GM23248 (cell line): ENCODE data around the gene RANGAP1. TPM values are rescaled to one million over a fixed set of nuclear protein-coding genes. Genes with fewer than 3 reads are reported as not detected.
A peak's percentile ranks its signal among the peaks of the same experiment; 100 is the strongest.
"Not testable (repeated sequence)": the region's sequence is repeated elsewhere in the genome, so short reads cannot be mapped to it uniquely, and the experiment has no call there.

Source experiments
- DNase-seq: peaks from one replicate; pipeline ENCODE4 v3.0.0-alpha.2; 2015
- H2AFZ ChIP-seq: fragments of 200-600 bp; sonication (generic); 2 replicates; pipeline ENCODE4 v1.6.1; 2016; ENCODE audit warnings: antibody characterized with exemption
- H3F3A ChIP-seq: fragments of 200-600 bp; sonication (generic); 2 replicates; pipeline ENCODE4 v1.6.1; 2016; ENCODE audit warnings: mild to moderate bottlenecking, antibody characterized with exemption, mixed run types; ENCODE audit not compliant: insufficient read depth
- H3K27ac ChIP-seq: fragments of 200-600 bp; sonication (generic); 2 replicates; pipeline ENCODE4 v1.5.1; 2016; ENCODE audit warnings: mild to moderate bottlenecking
- H3K27me3 ChIP-seq: fragments of 200-600 bp; sonication (generic); replicated peaks from 2 replicates; pipeline ENCODE4 v1.6.1; 2016; ENCODE audit warnings: mild to moderate bottlenecking; ENCODE audit not compliant: insufficient read depth
- H3K36me3 ChIP-seq: fragments of 200-600 bp; sonication (generic); 2 replicates; pipeline ENCODE4 v1.6.1; 2016; ENCODE audit warnings: low read depth, mild to moderate bottlenecking
- H3K4me1 ChIP-seq: fragments of 200-600 bp; sonication (generic); 2 replicates; pipeline ENCODE4 v1.6.1; 2016; ENCODE audit warnings: mild to moderate bottlenecking; ENCODE audit not compliant: insufficient read depth
- H3K4me2 ChIP-seq: fragments of 200-600 bp; sonication (generic); one replicate; pipeline ENCODE4 v1.6.1; 2016; ENCODE audit warnings: mild to moderate bottlenecking; ENCODE audit not compliant: unreplicated experiment
- H3K4me3 ChIP-seq: fragments of 200-600 bp; sonication (generic); 2 replicates; pipeline ENCODE4 v1.5.1; 2016; ENCODE audit warnings: mild to moderate bottlenecking
- H3K79me2 ChIP-seq: fragments of 200-600 bp; sonication (generic); 2 replicates; pipeline ENCODE4 v1.6.1; 2016; ENCODE audit warnings: mild to moderate bottlenecking; ENCODE audit not compliant: insufficient read depth
- H3K9ac ChIP-seq: fragments of 200-600 bp; sonication (generic); 2 replicates; pipeline ENCODE4 v1.6.1; 2016; ENCODE audit warnings: mild to moderate bottlenecking
- H3K9me2 ChIP-seq: fragments of 200-600 bp; sonication (generic); 2 replicates; pipeline ENCODE4 v1.6.1; 2016; ENCODE audit warnings: mixed run types, mild to moderate bottlenecking, moderate library complexity; ENCODE audit not compliant: insufficient read depth
- H3K9me3 ChIP-seq: fragments of 200-600 bp; sonication (generic); one replicate; pipeline ENCODE4 v1.6.1; 2017; ENCODE audit warnings: low read depth
- H4K20me1 ChIP-seq: fragments of 200-600 bp; sonication (generic); 2 replicates; pipeline ENCODE4 v1.6.0; 2016; ENCODE audit not compliant: insufficient read depth
- EZH2 ChIP-seq: fragments of 200-600 bp; sonication (generic); IDR thresholded peaks from 2 replicates; pipeline ENCODE4 v1.6.1; 2018; ENCODE audit warnings: antibody characterized with exemption, mild to moderate bottlenecking; ENCODE audit not compliant: insufficient read depth, poor library complexity, severe bottlenecking
- EZH2phosphoT487 ChIP-seq: fragments of 200-600 bp; sonication (generic); IDR thresholded peaks from 2 replicates; pipeline ENCODE4 v1.6.1; 2018; ENCODE audit warnings: antibody characterized with exemption, moderate library complexity, mild to moderate bottlenecking, low read depth; ENCODE audit not compliant: insufficient read depth
- WGBS, 2 experiments: methylation state at CpG; one replicate each; pipeline ENCODE4 v1.1.6; 2015 to 2017; ENCODE audit warnings: low lambda C conversion rate in 2 of 2, low coverage in 1 of 2; ENCODE audit errors: missing lambda C conversion rate in 2 of 2; 5-methylcytosine and 5-hydroxymethylcytosine counted together
- in situ Hi-C: fragments of 300-500 bp; cut with MboI; formaldehyde crosslinking; loops from 2 replicates; pipeline ENCODE4 v1.15.0; 2020
- polyA plus RNA-seq: library from polyadenylated mRNA; unstranded; fragments of >200 nt; fragmentation: Nextera tagmentation; extraction: Ambion mirVana; gene quantifications from 2 replicates; pipeline ENCODE4 v1.2.1, GENCODE V29; 2016
- total RNA-seq: library from RNA; depleted of rRNA; stranded (reverse); fragments of >200 nt; shearing (Covaris generic); gene quantifications from 2 replicates; pipeline ENCODE4 v1.2.3, GENCODE V29; 2014

Gene RANGAP1
- total and polyA plus RNA-seq, 2 experiments from 2014 or later, result 52.3 to 73.5 TPM

GRCh38 chr22:41296826-41297667, 11.1 kb upstream of the RANGAP1 start:
- no peaks in the 10 kb centered on the region for H3K27me3 ChIP-seq
- no peak for TF ChIP-seq EZH2
- no peak for TF ChIP-seq EZH2phosphoT487
- no peak for DNase-seq
- no peak overlapping the region for H2AFZ ChIP-seq
- H3K9me3 ChIP-seq, result no peaks in the 10 kb centered on the region
- no peak overlapping the region for H3K4me3 ChIP-seq
- 0 out of 2 replicates have a peak, but pooled peaks cover 5% of the 10 kb centered on the region for H3K4me1 ChIP-seq
- H3K9ac ChIP-seq, result no peak overlapping the region
- peaks cover 17% of the 10 kb centered on the region for H3K79me2 ChIP-seq
- no peak overlapping the region for H3K27ac ChIP-seq
- in situ Hi-C loops, result no loop called here
- H3K4me2 ChIP-seq, result no peak overlapping the region
- H3F3A ChIP-seq, result no peaks in the 10 kb centered on the region
- H4K20me1 ChIP-seq, result no peaks in the 10 kb centered on the region
- no peaks in the 10 kb centered on the region for H3K36me3 ChIP-seq
- WGBS, 2 experiments, result 98% methylated on average over 9 of the region's 9 CpGs
- no peaks in the 10 kb centered on the region for H3K9me2 ChIP-seq

GRCh38 chr22:41294816-41295215, 8.8 kb upstream of the RANGAP1 start:
- in situ Hi-C loops, H2AFZ ChIP-seq, DNase-seq, H3K4me2 ChIP-seq, H4K20me1 ChIP-seq, H3K9me3 ChIP-seq, H3K4me3 ChIP-seq, H3K9me2 ChIP-seq, H3K9ac ChIP-seq, H3K27me3 ChIP-seq, H3K79me2 ChIP-seq, H3K27ac ChIP-seq, H3K36me3 ChIP-seq: not testable (repeated sequence)
- Histone ChIP-seq H3F3A (peaks cover 14% of the 10 kb centered on the region), H3K4me1 (peaks cover 16% of the 10 kb centered on the region)
- 81% methylated on average over 12 of the region's 28 CpGs; no CpG with 5 or more reads in 1 of the 2 experiments for WGBS, 2 experiments

GRCh38 chr22:41290262-41291221, 4.6 kb upstream of the RANGAP1 start:
- no peaks in the 10 kb centered on the region for H3K27me3 ChIP-seq
- no peaks in the 10 kb centered on the region for H3K9me2 ChIP-seq
- peaks cover 33% of the 10 kb centered on the region for H3F3A ChIP-seq
- no peak overlapping the region for H2AFZ ChIP-seq
- WGBS, 2 experiments, result 30 to 36% methylated on average over 7 to 8 of the region's 8 CpGs
- H3K79me2 ChIP-seq, result no peaks in the 10 kb centered on the region
- peak; percentile 80 for DNase-seq
- no peaks in the 10 kb centered on the region for H3K36me3 ChIP-seq
- H3K27ac ChIP-seq, result peak overlapping the region; percentile 69
- no peak overlapping the region for H3K4me3 ChIP-seq
- H3K4me1 ChIP-seq, result peaks cover 39% of the 10 kb centered on the region
- in situ Hi-C loops, result no loop called here
- TF ChIP-seq EZH2 (no peak), EZH2phosphoT487 (no peak)
- 0 out of 2 replicates have a peak overlapping the region, but pooled peaks have one; percentile 5 for H3K9ac ChIP-seq
- H3K9me3 ChIP-seq, result no peaks in the 10 kb centered on the region
- H4K20me1 ChIP-seq, result no peaks in the 10 kb centered on the region
- H3K4me2 ChIP-seq, result peak overlapping the region; percentile 15

- H3K4me2 ChIP-seq, result peak overlapping the region; percentile 48
These were observed 3.7 kb upstream of the RANGAP1 start for GRCh38 chr22:41289671-41290070.

More at GRCh38 chr22:41289671-41290070, 3.7 kb upstream of the RANGAP1 start:
- DNase-seq, result peak; percentile 50
- H3K27ac ChIP-seq, result peak overlapping the region; percentile 69; the same call in 1 of the 2 replicates
- no peaks in the 10 kb centered on the region for H3K27me3 ChIP-seq
- H3K79me2 ChIP-seq, result peaks cover 5% of the 10 kb centered on the region
- peaks cover 43% of the 10 kb centered on the region for H3K4me1 ChIP-seq
- no peak overlapping the region for H3K4me3 ChIP-seq
- no peaks in the 10 kb centered on the region for H3K9me3 ChIP-seq
- H2AFZ ChIP-seq, result no peak overlapping the region
- H3K36me3 ChIP-seq, result no peaks in the 10 kb centered on the region
- H3K9ac ChIP-seq, result no peak overlapping the region
- peaks cover 39% of the 10 kb centered on the region for H3F3A ChIP-seq
- in situ Hi-C loops, result no loop called here
- WGBS, 2 experiments, result 86 to 97% methylated on average over 1 of the region's 1 CpG
- TF ChIP-seq EZH2 (no peak), EZH2phosphoT487 (no peak)
- no peaks in the 10 kb centered on the region for H3K9me2 ChIP-seq
- H4K20me1 ChIP-seq, result no peaks in the 10 kb centered on the region
